ENCODE measurements around the gene AUTS2. TPM values are rescaled to one million over a fixed set of nuclear protein-coding genes. Genes with fewer than 3 reads are reported as not detected.

Gene AUTS2
- total and polyA plus RNA-seq, 2 of the 8 experiments (the other 6 are each of a cell fraction or from before 2014, with no cell fraction given), result 25.9 to 101 TPM

- no peak overlapping the region for H3K14ac ChIP-seq (ENCODE audit: insufficient read length)
- no peak for DNase-seq (ENCODE audit: low read depth in 1 of 2, low spot score in 2 of 2)
- H3K9me3 ChIP-seq (ENCODE audit: insufficient read depth in 2 of 2, low read depth in 1 of 2, low read length in 1 of 2), result no peaks in the 10 kb centered on the region
- H3K18ac ChIP-seq (ENCODE audit: extremely low read depth, low read length), result no peak overlapping the region; the same call in 1 of the 2 replicates
- no peak overlapping the region for H2AK5ac ChIP-seq (ENCODE audit: low read depth, low read length)
- H3K23me2 ChIP-seq (ENCODE audit: low read depth, low read length), result peaks cover 4% of the 10 kb centered on the region
- H3K27me3 ChIP-seq (replicated peaks in 1 of 4; ENCODE audit: control insufficient read depth in 3 of 4, extremely low read depth in 1 of 4, insufficient read depth in 3 of 4, low read length in 3 of 4), result peaks cover 0 to 3% (median under 1%) of the 10 kb centered on the region in 4 experiments; a peak in 3 of 7 replicates
- WGBS, 2 experiments (ENCODE audit: extremely low coverage in 1 of 2, insufficient coverage in 1 of 2, insufficient read length in 1 of 2, insufficient replicate concordance in 2 of 2, low coverage in 1 of 2, low lambda C conversion rate in 2 of 2, missing lambda C conversion rate in 1 of 2), result 17% methylated on average over 2 of the region's 2 CpGs; no CpG with 5 or more reads in 1 of the 2 experiments
- no peak overlapping the region for H2BK20ac ChIP-seq (ENCODE audit: low read length)
- FAIRE-seq, result peak; percentile 97
- peak overlapping the region; percentile 76 to 81 for H3K4me2 ChIP-seq (ENCODE audit: insufficient read depth in 1 of 2, low read depth in 2 of 2, low read length in 2 of 2)
- peaks cover 37 to 81% of the 10 kb centered on the region in 2 experiments for H3K79me2 ChIP-seq (ENCODE audit: control insufficient read depth in 1 of 2, insufficient read depth in 2 of 2, low read length in 2 of 2)
- ChIA-PET CTCF (ENCODE audit: partially characterized antibody) (interaction anchor here (0.7 to 5.0 kb wide), 34 partner anchors 9 to 398 kb away, joined by 3 to 46 read pairs (median 4); no protein-coding TSS in a partner anchor), POLR2A (ENCODE audit: partially characterized antibody) (interaction anchor here (0.6 to 2.5 kb wide), 10 partner anchors 9 to 193 kb away, joined by 3 to 9 read pairs (median 3); no protein-coding TSS in a partner anchor)
- no peak overlapping the region for H2BK5ac ChIP-seq (ENCODE audit: low read depth, low read length)
- no peak overlapping the region for H3K23ac ChIP-seq (ENCODE audit: insufficient read length)
- H3K4me1 ChIP-seq (replicated peaks in 1 of 4; ENCODE audit: control insufficient read depth in 3 of 4, insufficient read depth in 4 of 4, low read length in 3 of 4), result peaks cover 12 to 50% (median 32%) of the 10 kb centered on the region in 4 experiments
- peak overlapping the region; percentile 23 to 98 (median 92); a peak in 5 of 8 replicates for H3K4me3 ChIP-seq (ENCODE audit: extremely low read depth in 1 of 4, insufficient read depth in 2 of 4, low read depth in 3 of 4, low read length in 4 of 4)
- H4K8ac ChIP-seq (ENCODE audit: extremely low read depth, insufficient read depth, low read length), result no peak overlapping the region
- no peak overlapping the region for H2BK12ac ChIP-seq (ENCODE audit: low read depth, low read length)
- H2BK120ac ChIP-seq (replicated peaks; ENCODE audit: low read depth, low read length), result no peak overlapping the region
- peaks cover 4% of the 10 kb centered on the region; the same call in 1 of the 2 replicates for H3K79me1 ChIP-seq (ENCODE audit: low read depth, low read length)
- no peak overlapping the region for H3K56ac ChIP-seq (replicated peaks; ENCODE audit: insufficient read length, low read depth, low read length)
- no peak overlapping the region for H2BK15ac ChIP-seq (ENCODE audit: low read length)
- no peak overlapping the region for H3K9ac ChIP-seq (replicated peaks in 1 of 4; ENCODE audit: extremely low read depth in 1 of 4, low read depth in 3 of 4, low read length in 3 of 4)
- H3K36me3 ChIP-seq (ENCODE audit: control insufficient read depth in 2 of 4, insufficient read depth in 4 of 4, low read length in 3 of 4), result peaks cover 3 to 44% (median 9%) of the 10 kb centered on the region in 4 experiments; a peak in 6 of 8 replicates
- TF ChIP-seq GABPA (IDR thresholded peaks at IDR 0.05; ENCODE audit: borderline replicate concordance, insufficient read depth, low read length) (no peak), RAD21 (IDR thresholded peaks at IDR 0.05 in 1 of 2, conservative IDR thresholded peaks at IDR 0.05 in 1 of 2; ENCODE audit: low read depth in 2 of 2, low read length in 2 of 2) (peak; percentile 93 to 94), CTCF (IDR thresholded peaks at IDR 0.05; ENCODE audit: control extremely low read depth in 1 of 3, insufficient read depth in 1 of 3, low read depth in 1 of 3, low read length in 3 of 3) (peak; percentile 21 to 73 (median 68))
- no peak overlapping the region for H4K5ac ChIP-seq (ENCODE audit: insufficient read length, low read depth, low read length)
- H3K27ac ChIP-seq (ENCODE audit: low read depth, low read length), result no peak overlapping the region
- H2AFZ ChIP-seq (ENCODE audit: low read length), result no peak overlapping the region
- H4K20me1 ChIP-seq (replicated peaks in 1 of 2; ENCODE audit: control insufficient read depth in 1 of 2, insufficient read depth in 2 of 2, low read length in 2 of 2), result peaks cover 13 to 16% of the 10 kb centered on the region in 2 experiments
- H4K91ac ChIP-seq (replicated peaks; ENCODE audit: insufficient read length, low read length), result no peak overlapping the region
- no peak overlapping the region for H3K4ac ChIP-seq (replicated peaks; ENCODE audit: insufficient read length, low read depth, low read length)
Measured at GRCh38 chr7:70698219-70698832, 1100.1 kb downstream of the AUTS2 start.
